Keratinocyte (primary cell): ENCODE data around the gene GPATCH4. TPM values are rescaled to one million over a fixed set of nuclear protein-coding genes. Genes with fewer than 3 reads are reported as not detected.

Experiments used
- DNase-seq: peaks from one replicate; pipeline ENCODE4 v3.0.0-alpha.2; 2011; ENCODE audit warnings: low read depth, missing footprints, low spot score
- FAIRE-seq: peaks from 2 replicates; lab custom pipeline; 2011; peaks lifted over from hg19 to GRCh38; lab: Jason Lieb, UNC
- H2AFZ ChIP-seq: 2 replicates; pipeline ENCODE4 v1.6.0; 2012; ENCODE audit warnings: low read length, control low read depth, inconsistent platforms; ENCODE audit not compliant: control insufficient read depth
- H3K27ac ChIP-seq: 2 replicates; pipeline ENCODE4 v1.5.1; 2011; ENCODE audit warnings: low read length; ENCODE audit not compliant: control insufficient read depth, insufficient read depth
- H3K27me3 ChIP-seq: 3 replicates; pipeline ENCODE4 v1.6.0; 2011; ENCODE audit warnings: low read length; ENCODE audit not compliant: control insufficient read depth, insufficient read depth; ENCODE audit errors: extremely low read depth
- H3K36me3 ChIP-seq, 2 experiments: 2 replicates in 1 of 2; 3 replicates in 1 of 2; pipeline ENCODE4 v1.5.1; 2011; ENCODE audit warnings: low read length in 2 of 2, mild to moderate bottlenecking in 1 of 2; ENCODE audit not compliant: control insufficient read depth in 2 of 2, insufficient read depth in 2 of 2; ENCODE audit errors: extremely low read depth in 1 of 2
- H3K4me1 ChIP-seq: 3 replicates; pipeline ENCODE4 v1.5.1; 2011; ENCODE audit warnings: low read length; ENCODE audit not compliant: control insufficient read depth, insufficient read depth; ENCODE audit errors: extremely low read depth
- H3K4me2 ChIP-seq: 3 replicates; pipeline ENCODE4 v1.6.0; 2011; ENCODE audit warnings: low read depth, low read length; ENCODE audit not compliant: control insufficient read depth, insufficient read depth; ENCODE audit errors: extremely low read depth
- H3K4me3 ChIP-seq, 3 experiments: fragments of 200-600 bp in 1 of 3; sonication (generic) in 1 of 3; 2 replicates in 2 of 3; 3 replicates in 1 of 3; pipeline ENCODE4 v1.5.1; 2011 to 2016; ENCODE audit warnings: low read length in 3 of 3, mild to moderate bottlenecking in 3 of 3, control low read depth in 2 of 3, inconsistent platforms in 1 of 3, low read depth in 1 of 3, mixed read lengths in 1 of 3, mixed run types in 1 of 3, moderate library complexity in 1 of 3; ENCODE audit not compliant: control insufficient read depth in 2 of 3, insufficient read depth in 2 of 3; ENCODE audit errors: extremely low read depth in 1 of 3
- H3K79me2 ChIP-seq: 2 replicates; pipeline ENCODE4 v1.6.0; 2012; ENCODE audit warnings: low read length; ENCODE audit not compliant: control insufficient read depth, insufficient read depth
- H3K9ac ChIP-seq: 3 replicates; pipeline ENCODE4 v1.6.0; 2011; ENCODE audit warnings: low read length; ENCODE audit not compliant: control insufficient read depth, insufficient read depth; ENCODE audit errors: extremely low read depth
- H3K9me1 ChIP-seq: 3 replicates; pipeline ENCODE4 v1.6.0; 2011; ENCODE audit warnings: low read length; ENCODE audit not compliant: control insufficient read depth, insufficient read depth; ENCODE audit errors: extremely low read depth
- H3K9me3 ChIP-seq: 2 replicates; pipeline ENCODE4 v1.5.1; 2012; ENCODE audit warnings: low read depth, low read length; ENCODE audit not compliant: control insufficient read depth
- H4K20me1 ChIP-seq: 3 replicates; pipeline ENCODE4 v1.6.0; 2011; ENCODE audit warnings: low read length; ENCODE audit not compliant: control insufficient read depth, insufficient read depth; ENCODE audit errors: extremely low read depth
- CTCF ChIP-seq, 3 experiments: IDR thresholded peaks in 1 of 3; conservative IDR thresholded peaks in 1 of 3; optimal IDR thresholded peaks in 1 of 3; 2 replicates in 2 of 3; 3 replicates in 1 of 3; pipeline versions ENCODE3 to v1.5.1; 2011; ENCODE audit warnings: low read length in 3 of 3, mild to moderate bottlenecking in 3 of 3, moderate library complexity in 2 of 3, control low read depth in 1 of 3, inconsistent platforms in 1 of 3; ENCODE audit not compliant: insufficient read depth in 2 of 3; ENCODE audit errors: extremely low read depth in 1 of 3
- EZH2 ChIP-seq: IDR thresholded peaks from one replicate; pipeline ENCODE4 v1.6.1; 2012; ENCODE audit warnings: inconsistent platforms, mild to moderate bottlenecking, low read length, moderate library complexity
- dilution Hi-C: fragments of 300-500 bp; cut with MboI; formaldehyde crosslinking; loops from one replicate; pipeline ENCODE4 v1.7.0; 2020; ENCODE audit warnings: low sequenced_read_pairs; ENCODE audit not compliant: extremely low pct_ligation_motif_present
- polyA plus RNA-seq, 5 experiments: library from polyadenylated mRNA; depleted of rRNA in 3 of 5; stranded (reverse) in 3 of 5; stranded (forward) in 1 of 5; unstranded in 1 of 5; fragments of >200 nt; gene quantifications; 1 replicate in 1 of 5; 2 replicates in 3 of 5; 3 replicates in 1 of 5; pipeline versions ENCODE4 v1.2.1 to v1.2.3, GENCODE V29; 2011 to 2012; ENCODE audit warnings: missing spikeins in 2 of 5, low read depth in 1 of 5, low replicate concordance in 1 of 5

The GPATCH4 gene
- polyA plus RNA-seq, 1 donor (not counting 4 experiments of a cell fraction or from before 2014, with no cell fraction given) = 43.5 TPM

- FAIRE-seq (no peak), DNase-seq (no peak)
- no peak overlapping the region for H3K4me2 ChIP-seq
- H4K20me1 ChIP-seq = no peaks in the 10 kb centered on the region
- no peaks in the 10 kb centered on the region for H3K9me3 ChIP-seq
- no peak overlapping the region for H3K9ac ChIP-seq
- peaks cover 27% of the 10 kb centered on the region for H3K4me1 ChIP-seq
- no peak overlapping the region for H3K4me3 ChIP-seq
- H3K27me3 ChIP-seq = no peaks in the 10 kb centered on the region
- H3K79me2 ChIP-seq = peaks cover 26% of the 10 kb centered on the region
- dilution Hi-C loops = no loop called here
- peaks cover 40 to 41% of the 10 kb centered on the region in 2 experiments for H3K36me3 ChIP-seq
- H3K9me1 ChIP-seq = no peaks in the 10 kb centered on the region
- TF ChIP-seq EZH2 (no peak), CTCF (optimal IDR thresholded peaks at IDR 0.05 in 1 of 3, IDR thresholded peaks at IDR 0.05 in 1 of 3, conservative IDR thresholded peaks at IDR 0.05 in 1 of 3; ENCODE audit: extremely low read depth in 1 of 3, insufficient read depth in 2 of 3, low read length in 3 of 3) (no peak)
- H3K27ac ChIP-seq = no peak overlapping the region
- H2AFZ ChIP-seq = no peak overlapping the region
These were observed 3.2 kb downstream of the GPATCH4 start for GRCh38 chr1:156598125-156598524.

- H3K36me3 ChIP-seq = peaks cover 43 to 45% of the 10 kb centered on the region in 2 experiments
These were observed 4.9 kb downstream of the GPATCH4 start for GRCh38 chr1:156596426-156596825.

More at GRCh38 chr1:156596426-156596825, 4.9 kb downstream of the GPATCH4 start:
- Histone ChIP-seq H3K9ac (no peak overlapping the region), H3K9me1 (no peaks in the 10 kb centered on the region), H3K4me3 (no peak overlapping the region), H3K4me2 (no peak overlapping the region), H3K27ac (no peak overlapping the region), H3K4me1 (peaks cover 17% of the 10 kb centered on the region), H3K27me3 (no peaks in the 10 kb centered on the region), H3K79me2 (peaks cover 35% of the 10 kb centered on the region), H3K9me3 (no peaks in the 10 kb centered on the region), H4K20me1 (no peaks in the 10 kb centered on the region), H2AFZ (no peak overlapping the region)
- FAIRE-seq = no peak
- DNase-seq = no peak
- dilution Hi-C loops = no loop called here
- TF ChIP-seq CTCF (optimal IDR thresholded peaks at IDR 0.05 in 1 of 3, IDR thresholded peaks at IDR 0.05 in 1 of 3, conservative IDR thresholded peaks at IDR 0.05 in 1 of 3; ENCODE audit: extremely low read depth in 1 of 3, insufficient read depth in 2 of 3, low read length in 3 of 3) (no peak), EZH2 (no peak)
